Measurements from ENCODE around the gene RAD54L.
"Not testable (repeated sequence)": the region's sequence is repeated elsewhere in the genome, so short reads cannot be mapped to it uniquely, and the experiment has no call there.

Gene RAD54L

DNA sequence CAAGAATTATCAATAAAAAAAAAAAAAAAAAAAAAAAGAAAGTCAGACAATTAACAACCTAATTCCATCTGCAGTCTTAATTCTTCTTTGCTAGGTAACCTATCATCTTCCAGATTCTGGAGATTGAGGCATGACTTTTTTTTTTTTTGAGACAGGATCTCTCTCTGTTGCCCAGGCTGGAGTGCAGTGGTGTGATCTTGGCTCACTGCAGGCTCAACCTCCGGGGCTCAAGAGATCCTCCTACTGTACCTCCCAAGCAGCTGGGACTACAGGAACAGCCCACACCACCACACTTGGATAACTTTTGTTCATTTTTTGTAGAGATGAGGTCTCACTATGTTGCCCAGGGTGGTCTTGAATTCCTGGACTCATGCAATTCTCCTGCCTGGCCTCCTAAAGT, 4.6 kb upstream of the RAD54L start:
- no peak for DNase-seq

DNA sequence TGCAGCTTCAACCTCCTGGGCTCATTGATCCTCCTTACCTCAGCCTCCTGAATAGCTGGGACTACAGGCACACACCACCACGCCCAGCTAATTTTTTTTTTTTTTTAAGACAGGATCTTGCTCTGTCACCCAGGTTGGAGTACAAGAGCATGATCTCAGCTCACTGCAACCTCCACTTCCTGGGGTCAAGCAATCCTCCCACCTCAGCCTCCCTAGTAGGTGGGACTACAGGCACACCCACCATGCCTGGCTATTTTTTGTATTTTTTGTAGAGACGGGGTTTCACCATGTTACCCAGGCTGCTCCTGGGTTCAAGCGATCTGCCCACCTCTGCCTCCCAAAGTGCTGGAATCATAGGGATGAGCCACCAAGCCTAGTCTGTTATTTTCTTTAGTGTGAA, 3.7 kb upstream of the RAD54L start:
- not testable (repeated sequence) for DNase-seq

DNA sequence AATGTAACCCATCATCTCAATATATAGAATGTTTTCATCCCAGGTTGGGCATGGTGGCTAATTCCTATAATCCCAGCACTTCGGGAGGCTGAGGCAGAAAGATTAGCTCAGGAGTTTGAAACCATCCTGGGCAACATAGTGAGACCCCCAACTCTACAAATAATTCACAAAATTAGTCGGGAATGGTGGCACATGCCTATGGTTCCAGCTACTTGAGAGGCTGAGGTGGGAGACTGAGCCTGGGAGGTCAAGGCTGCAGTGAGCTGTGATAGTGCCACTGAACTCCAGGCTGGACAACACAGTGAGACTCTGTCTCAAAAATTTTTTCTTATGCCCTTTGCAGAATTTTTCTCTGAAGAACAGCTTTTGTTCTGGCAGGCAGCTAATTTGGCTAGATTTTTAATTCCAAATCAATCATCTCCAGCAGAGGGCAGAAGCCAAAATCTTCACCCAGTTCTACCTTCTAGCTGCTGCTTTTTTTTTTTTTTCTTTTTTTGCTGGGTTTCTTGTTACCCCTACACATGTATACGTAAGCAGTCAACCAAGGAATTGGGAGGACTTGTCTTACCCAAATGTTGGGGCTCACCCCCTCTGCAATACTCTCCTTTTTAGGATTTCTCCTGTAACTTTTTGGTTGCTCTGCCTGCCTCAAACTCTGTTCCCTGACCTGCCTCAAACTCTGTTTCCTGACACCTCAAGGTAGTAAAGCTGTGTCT, 2.7 kb upstream of the RAD54L start:
- no peak for DNase-seq

DNA sequence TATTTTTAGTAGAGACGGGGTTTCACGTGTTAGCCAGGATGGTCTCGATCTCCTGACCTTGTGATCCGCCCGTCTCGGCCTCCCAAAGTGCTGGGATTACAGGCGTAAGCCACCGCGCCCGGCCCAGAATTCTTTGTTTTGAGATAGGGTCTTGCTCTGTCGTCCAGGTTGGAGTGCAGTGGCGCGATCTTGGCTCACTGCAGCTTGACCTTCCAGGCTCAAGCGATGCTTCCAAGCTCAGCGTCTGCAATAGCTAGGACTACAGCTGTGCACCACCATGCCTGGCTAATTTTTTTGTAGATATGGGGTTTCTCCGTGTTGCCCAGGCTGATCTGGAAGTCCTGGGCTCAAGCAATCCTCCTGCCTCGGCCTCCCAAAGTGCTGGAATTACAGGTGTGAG, 1.4 kb upstream of the RAD54L start:
- not testable (repeated sequence) for DNase-seq

DNA sequence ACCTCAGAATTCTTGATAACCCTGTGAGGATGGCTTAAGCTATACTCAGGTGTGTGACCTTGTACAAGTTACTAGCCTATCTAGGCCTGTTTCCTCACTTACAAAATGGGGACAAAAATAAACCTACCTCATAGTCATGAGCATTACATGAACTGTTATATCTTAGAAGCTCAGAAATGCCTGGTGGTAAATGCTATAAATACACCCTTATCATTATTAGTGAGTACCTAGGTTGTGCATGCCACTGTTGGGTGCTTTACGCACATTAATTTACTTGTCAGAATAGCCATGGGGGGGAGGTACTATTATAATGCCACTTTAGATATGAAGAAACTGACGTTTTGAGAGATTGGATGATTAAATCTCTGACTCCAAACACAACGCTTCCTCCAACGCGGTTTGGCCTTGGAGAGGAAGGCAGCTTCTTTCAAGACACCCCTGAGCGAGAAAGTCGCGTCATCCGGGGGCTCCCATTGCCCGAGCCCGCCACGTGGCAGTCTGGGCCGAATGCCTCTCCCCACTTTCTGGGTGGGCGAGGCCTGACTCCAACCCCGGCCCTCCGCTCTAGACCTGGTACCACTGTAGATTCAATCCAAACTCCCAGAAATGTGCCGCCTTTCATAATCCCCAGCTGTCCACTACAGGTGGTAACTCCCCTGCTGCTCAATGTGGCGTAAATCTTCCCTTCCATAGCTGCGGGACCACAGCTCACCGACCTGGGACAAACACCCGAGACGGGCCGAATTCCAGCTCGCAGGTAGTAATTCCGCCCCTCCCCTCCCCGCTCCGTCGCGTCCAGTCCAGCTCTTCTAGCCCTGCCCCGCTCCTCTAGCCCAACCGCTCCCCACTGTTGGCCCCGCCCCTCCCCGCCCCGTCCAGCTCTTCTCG, 771 bp upstream of the RAD54L start:
- no peak for DNase-seq

- peak; percentile 94 for DNase-seq
Observed at GRCh38 chr1:46248122-46248920, 758 bp downstream of the RAD54L start.

GRCh38 chr1:46254668-46255067, 7.1 kb downstream of the RAD54L start:
- DNase-seq: no peak

- DNase-seq: no peak
Observed at GRCh38 chr1:46256523-46256922, 9.0 kb downstream of the RAD54L start.

- no peak for DNase-seq
Observed at GRCh38 chr1:46262508-46262907, 14.9 kb downstream of the RAD54L start.

DNA sequence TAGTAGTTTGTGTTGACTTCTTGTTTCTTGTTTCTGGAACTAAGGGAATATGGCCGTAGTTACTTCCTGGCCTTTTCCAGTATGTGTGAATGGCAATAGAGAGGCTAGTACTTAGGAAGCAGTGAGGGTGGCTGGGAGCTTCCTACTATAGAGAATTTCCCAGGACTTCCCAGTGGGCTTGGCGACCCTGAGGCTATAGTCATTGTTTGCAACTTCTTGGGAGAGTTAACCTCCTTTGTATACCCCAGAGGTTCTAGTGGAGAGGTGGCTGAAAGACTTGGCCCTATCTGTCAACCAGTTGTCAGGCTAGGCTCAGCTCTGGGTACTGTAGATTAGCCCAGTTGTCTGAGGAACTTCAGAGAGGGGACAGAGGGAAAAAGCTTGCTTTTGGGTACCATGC, 15.6 kb downstream of the RAD54L start:
- no peak for DNase-seq

GRCh38 chr1:46268578-46268977, 21.0 kb downstream of the RAD54L start:
- DNase-seq: no peak

DNA sequence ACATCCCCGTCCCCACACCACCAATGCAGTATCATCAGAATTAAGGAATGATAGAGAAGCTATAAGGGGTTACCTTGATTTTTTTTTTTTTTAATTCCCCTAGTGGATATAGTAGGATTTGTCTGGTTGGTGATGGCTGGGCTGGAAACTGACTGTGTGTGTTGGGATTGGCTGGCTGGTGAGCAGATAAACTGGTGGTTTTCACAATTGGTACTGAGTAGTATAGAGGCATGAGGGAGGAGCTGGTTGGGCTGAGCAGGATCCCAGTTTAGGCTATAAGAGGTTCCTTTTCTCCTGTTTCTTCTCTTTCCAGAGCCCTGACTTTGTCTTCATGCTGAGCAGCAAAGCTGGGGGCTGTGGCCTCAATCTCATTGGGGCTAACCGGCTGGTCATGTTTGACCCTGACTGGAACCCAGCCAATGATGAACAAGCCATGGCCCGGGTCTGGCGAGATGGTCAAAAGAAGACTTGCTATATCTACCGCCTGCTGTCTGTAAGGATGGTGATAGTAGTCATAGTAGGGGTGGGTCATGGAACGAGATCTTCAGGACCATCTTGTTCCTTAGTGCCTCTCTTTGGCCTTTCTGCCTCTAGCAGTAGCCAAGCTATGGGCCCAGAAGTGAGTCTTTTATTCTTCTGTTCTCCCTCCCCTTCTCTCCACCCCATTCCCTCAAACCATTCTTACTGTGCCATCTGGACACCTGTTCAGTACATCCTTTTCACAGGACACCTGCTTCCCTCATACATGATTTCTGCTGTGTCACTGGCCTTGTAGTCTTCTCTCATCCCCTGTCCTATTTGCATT, 26.9 kb downstream of the RAD54L start:
- no peak for DNase-seq

DNA sequence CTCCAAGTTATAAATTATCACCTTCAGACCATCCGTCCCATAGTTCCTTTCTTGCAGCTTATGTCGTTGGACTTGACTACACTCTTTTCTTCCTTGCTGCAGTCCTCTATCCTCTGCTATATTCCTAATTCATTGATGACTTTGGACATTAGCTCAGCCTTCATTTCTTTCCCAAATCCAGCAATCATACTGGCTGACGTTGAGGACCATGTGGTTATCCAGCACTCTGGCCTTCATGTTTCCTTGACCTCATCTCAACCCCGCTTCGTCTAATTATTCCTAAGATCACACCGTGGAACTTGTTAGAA, 27.4 kb downstream of the RAD54L start:
- no peak for DNase-seq

- no peak for DNase-seq
Observed at GRCh38 chr1:46277658-46278373, 30.3 kb downstream of the RAD54L start.

GRCh38 chr1:46278807-46279206, 31.2 kb downstream of the RAD54L start:
- no peak for DNase-seq

- DNase-seq: no peak
Observed at GRCh38 chr1:46280092-46280491, 32.5 kb downstream of the RAD54L start.

DNA sequence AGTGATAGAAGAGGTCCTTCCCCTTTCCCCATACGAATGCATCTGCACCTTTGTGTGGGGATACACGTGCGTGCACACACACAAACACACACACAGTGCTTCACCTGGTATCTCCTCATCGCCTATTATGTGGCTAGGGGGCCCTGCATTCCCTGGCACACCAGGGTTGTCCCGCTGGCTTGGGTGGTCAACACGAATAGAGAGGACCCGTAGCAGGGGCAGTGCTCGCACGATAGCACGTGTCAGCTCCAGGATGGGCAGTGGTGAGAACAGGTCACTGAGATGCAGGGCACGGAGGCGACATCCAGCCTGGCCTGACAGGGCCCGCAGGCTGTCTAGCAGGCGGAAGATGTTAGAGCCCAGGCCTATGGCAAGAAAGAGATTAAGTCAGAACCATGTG, 33.5 kb downstream of the RAD54L start:
- no peak for DNase-seq

DNA sequence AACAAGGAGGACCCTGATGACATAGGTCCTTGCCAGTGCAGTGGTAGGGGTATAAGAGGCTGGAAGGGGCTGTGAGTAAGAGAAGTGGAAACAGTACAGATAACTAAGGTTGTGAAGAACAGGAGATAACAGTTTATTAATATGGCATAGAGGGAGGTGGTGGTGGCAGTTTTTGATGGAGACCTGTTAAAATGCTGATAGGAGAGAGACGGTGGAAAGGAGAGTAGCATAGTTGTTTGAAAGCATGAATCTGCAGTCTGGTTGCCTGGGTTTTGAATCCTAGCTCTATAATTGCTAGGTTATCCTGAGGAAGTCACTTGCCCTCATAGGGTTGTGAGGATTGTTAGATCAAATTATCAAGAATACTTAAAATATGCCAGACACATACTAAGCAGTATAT, 36.5 kb downstream of the RAD54L start:
- no peak for DNase-seq

DNA sequence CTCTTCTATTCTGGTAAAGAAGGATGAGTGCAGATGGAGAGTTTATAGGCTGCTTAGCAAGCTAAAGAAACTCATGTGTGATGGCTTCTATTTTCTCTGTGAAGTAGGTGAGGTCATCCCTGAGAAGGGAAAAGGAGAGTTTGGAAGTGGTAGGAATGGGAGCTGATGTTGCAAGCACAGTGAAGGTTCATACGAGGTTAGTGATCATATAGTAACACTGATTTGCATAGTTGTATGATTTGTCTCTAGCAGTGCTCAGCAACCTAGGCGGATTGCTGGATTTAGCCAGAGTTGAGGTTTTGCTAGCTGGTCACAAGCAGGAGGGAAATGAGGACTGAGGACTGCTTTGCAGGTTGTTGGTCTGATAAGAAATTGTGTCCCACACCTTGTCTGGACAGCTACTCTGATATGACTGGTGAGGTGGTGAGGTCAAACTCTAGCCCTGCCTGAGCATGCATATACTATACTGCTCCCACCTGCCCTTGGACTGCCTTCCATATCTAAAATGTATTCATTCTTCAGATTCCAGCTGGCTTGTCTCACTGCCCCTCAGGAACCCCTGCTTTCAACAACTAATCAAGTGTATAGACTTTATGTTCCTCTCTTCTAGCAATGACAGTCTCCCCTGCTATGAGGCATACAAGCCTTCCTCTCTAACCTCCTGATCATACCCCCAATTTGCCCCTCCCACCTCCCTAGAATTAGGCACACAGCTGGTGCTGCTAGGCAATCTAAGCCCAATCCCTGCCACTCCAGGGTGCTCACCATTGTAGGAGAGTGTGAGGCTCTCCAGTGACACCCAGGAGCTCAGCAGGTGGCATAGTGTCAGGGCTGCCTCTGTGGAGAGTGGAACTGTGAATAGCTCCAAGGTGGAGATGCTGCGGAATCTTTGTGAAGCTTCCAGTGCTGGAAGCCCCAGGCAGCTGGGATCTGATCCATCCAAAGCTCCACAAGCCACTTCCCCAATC, 37.3 kb downstream of the RAD54L start:
- no peak for DNase-seq

DNA sequence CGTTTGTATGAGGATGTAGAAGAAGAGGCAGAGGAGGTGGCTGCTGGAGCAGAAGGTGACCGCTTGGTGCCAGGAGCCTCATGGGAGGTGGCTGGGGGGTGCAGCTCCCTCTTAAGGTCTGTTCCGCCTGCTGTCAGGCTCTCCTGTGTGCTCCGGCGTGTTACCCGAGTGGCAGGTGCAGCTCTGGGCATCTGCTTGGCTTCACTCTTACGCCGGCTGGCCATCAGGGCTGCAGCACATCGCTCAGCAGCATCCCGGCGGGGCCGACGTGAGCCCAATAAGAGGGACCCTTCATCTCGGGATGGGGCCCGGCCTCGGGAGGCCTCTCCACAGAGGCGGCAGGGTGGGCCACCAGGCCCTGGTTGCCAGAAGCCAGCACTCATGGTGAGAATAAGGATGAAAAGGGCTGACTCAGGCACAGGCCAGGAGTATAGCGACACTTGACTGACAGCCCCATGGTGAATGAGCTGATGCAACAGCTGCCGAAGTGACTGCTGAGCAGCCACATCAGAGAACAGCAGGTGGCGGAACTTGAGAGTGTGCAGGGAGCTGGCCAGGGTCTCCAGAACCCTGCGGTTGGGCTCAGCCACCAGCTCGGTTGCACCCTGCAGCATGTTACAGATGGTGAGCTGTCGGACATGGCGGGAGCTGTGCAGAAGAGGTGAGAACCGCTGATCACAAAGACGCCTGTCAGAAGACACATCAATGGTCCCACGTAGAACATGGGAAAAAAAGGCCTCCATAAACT, 38.3 kb downstream of the RAD54L start:
- DNase-seq: no peak

Measured in NCI-H2029 (cell line).